ENCODE results near the gene SNAPC1. TPM values are rescaled to one million over a fixed set of nuclear protein-coding genes. Genes with fewer than 3 reads are reported as not detected.

SNAPC1 gene
- total and polyA plus RNA-seq, 2 of the 13 experiments (the other 11 are each of a cell fraction or from before 2014, with no cell fraction given) = 2.6 to 8.5 TPM

DNA sequence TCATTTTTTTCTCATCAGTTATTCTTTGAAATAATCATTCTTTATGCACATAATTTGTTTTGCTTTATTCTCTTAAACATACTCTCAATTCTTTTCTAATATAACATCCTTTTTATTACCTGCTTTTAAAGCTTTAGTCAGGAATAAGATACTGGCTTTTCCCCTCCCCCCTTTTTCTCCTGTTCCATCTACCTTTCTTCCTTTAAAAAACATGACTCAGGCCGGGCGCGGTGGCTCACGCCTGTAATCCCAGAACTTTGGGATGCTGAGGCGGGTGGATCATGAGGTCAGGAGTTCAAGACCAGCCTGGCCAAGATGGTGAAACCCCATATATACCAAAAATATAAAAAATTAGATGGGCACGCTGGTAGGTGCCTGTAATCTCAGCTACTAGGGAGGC, 41.5 kb upstream of the SNAPC1 start:
- in situ Hi-C loops (cut with HindIII; ENCODE audit: extremely low pct_ligation_motif_present, low pct_unique_long_range_greater_than_20kb) (no loop called here), intact Hi-C loops (cut with micrococcal nuclease; ENCODE audit: unreplicated experiment) (no loop called here)
- Histone ChIP-seq H4K20me1 (ENCODE audit: insufficient read depth, low read length) (peaks cover 57% of the 10 kb centered on the region), H3K27ac (ENCODE audit: extremely low read length, insufficient read depth, low read length) (no peak overlapping the region), H3K4me3 (replicated peaks in 1 of 3; ENCODE audit: insufficient read depth in 1 of 3, low read depth in 2 of 3, low read length in 3 of 3) (no peak overlapping the region), H3K9me3 (ENCODE audit: low read length) (no peaks in the 10 kb centered on the region), H3K4me1 (ENCODE audit: insufficient read depth, low read length) (peaks cover 36% of the 10 kb centered on the region), H3K4me2 (ENCODE audit: low read depth, low read length) (no peak overlapping the region), H3K27me3 (ENCODE audit: control insufficient read depth in 1 of 2, insufficient read depth in 2 of 2, low read length in 2 of 2) (no peaks in the 10 kb centered on the region; a peak in 1 of 5 replicates), H3K79me2 (ENCODE audit: insufficient read depth, low read length) (peaks cover 69% of the 10 kb centered on the region), H3K36me3 (replicated peaks in 1 of 2; ENCODE audit: control insufficient read depth in 1 of 2, insufficient read depth in 2 of 2, low read length in 2 of 2) (peaks cover 6 to 40% of the 10 kb centered on the region in 2 experiments), H2AFZ (ENCODE audit: low read length) (no peak overlapping the region), H3K9ac (ENCODE audit: insufficient read depth, low read depth, low read length) (no peak overlapping the region)
- DNase-seq (ENCODE audit: low spot score) = no peak
- ChIA-PET CTCF (ENCODE audit: low intra/inter-chr PET ratio, low total read pairs) (no interaction called here), POLR2A (no interaction called here)
- 81% methylated on average over 6 of the region's 6 CpGs for WGBS (ENCODE audit: low lambda C conversion rate)
- no peak for ATAC-seq
- no TSS peak for BruUV-seq (replicated peaks)
- FAIRE-seq = no peak
- TF ChIP-seq ZNF292 (CRISPR knock-in tag; IDR thresholded peaks at IDR 0.05; ENCODE audit: borderline replicate concordance, low read depth) (no peak), CREM (IDR thresholded peaks at IDR 0.05) (no peak), CREM (CRISPR knock-in tag; IDR thresholded peaks at IDR 0.05) (no peak), NFE2L1 (CRISPR knock-in tag; IDR thresholded peaks at IDR 0.05; ENCODE audit: borderline replicate concordance) (no peak)
- TF ChIP-seq, protein P1, sequence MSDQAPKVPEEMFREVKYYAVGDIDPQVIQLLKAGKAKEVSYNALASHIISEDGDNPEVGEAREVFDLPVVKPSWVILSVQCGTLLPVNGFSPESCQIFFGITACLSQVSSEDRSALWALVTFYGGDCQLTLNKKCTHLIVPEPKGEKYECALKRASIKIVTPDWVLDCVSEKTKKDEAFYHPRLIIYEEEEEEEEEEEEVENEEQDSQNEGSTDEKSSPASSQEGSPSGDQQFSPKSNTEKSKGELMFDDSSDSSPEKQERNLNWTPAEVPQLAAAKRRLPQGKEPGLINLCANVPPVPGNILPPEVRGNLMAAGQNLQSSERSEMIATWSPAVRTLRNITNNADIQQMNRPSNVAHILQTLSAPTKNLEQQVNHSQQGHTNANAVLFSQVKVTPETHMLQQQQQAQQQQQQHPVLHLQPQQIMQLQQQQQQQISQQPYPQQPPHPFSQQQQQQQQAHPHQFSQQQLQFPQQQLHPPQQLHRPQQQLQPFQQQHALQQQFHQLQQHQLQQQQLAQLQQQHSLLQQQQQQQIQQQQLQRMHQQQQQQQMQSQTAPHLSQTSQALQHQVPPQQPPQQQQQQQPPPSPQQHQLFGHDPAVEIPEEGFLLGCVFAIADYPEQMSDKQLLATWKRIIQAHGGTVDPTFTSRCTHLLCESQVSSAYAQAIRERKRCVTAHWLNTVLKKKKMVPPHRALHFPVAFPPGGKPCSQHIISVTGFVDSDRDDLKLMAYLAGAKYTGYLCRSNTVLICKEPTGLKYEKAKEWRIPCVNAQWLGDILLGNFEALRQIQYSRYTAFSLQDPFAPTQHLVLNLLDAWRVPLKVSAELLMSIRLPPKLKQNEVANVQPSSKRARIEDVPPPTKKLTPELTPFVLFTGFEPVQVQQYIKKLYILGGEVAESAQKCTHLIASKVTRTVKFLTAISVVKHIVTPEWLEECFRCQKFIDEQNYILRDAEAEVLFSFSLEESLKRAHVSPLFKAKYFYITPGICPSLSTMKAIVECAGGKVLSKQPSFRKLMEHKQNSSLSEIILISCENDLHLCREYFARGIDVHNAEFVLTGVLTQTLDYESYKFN (CRISPR knock-in tag; conservative IDR thresholded peaks at IDR 0.05) = no peak
- TF ChIP-seq, protein P2, sequence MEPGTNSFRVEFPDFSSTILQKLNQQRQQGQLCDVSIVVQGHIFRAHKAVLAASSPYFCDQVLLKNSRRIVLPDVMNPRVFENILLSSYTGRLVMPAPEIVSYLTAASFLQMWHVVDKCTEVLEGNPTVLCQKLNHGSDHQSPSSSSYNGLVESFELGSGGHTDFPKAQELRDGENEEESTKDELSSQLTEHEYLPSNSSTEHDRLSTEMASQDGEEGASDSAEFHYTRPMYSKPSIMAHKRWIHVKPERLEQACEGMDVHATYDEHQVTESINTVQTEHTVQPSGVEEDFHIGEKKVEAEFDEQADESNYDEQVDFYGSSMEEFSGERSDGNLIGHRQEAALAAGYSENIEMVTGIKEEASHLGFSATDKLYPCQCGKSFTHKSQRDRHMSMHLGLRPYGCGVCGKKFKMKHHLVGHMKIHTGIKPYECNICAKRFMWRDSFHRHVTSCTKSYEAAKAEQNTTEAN (CRISPR knock-in tag; conservative IDR thresholded peaks at IDR 0.05) = no peak
- TF ChIP-seq, protein P3, sequence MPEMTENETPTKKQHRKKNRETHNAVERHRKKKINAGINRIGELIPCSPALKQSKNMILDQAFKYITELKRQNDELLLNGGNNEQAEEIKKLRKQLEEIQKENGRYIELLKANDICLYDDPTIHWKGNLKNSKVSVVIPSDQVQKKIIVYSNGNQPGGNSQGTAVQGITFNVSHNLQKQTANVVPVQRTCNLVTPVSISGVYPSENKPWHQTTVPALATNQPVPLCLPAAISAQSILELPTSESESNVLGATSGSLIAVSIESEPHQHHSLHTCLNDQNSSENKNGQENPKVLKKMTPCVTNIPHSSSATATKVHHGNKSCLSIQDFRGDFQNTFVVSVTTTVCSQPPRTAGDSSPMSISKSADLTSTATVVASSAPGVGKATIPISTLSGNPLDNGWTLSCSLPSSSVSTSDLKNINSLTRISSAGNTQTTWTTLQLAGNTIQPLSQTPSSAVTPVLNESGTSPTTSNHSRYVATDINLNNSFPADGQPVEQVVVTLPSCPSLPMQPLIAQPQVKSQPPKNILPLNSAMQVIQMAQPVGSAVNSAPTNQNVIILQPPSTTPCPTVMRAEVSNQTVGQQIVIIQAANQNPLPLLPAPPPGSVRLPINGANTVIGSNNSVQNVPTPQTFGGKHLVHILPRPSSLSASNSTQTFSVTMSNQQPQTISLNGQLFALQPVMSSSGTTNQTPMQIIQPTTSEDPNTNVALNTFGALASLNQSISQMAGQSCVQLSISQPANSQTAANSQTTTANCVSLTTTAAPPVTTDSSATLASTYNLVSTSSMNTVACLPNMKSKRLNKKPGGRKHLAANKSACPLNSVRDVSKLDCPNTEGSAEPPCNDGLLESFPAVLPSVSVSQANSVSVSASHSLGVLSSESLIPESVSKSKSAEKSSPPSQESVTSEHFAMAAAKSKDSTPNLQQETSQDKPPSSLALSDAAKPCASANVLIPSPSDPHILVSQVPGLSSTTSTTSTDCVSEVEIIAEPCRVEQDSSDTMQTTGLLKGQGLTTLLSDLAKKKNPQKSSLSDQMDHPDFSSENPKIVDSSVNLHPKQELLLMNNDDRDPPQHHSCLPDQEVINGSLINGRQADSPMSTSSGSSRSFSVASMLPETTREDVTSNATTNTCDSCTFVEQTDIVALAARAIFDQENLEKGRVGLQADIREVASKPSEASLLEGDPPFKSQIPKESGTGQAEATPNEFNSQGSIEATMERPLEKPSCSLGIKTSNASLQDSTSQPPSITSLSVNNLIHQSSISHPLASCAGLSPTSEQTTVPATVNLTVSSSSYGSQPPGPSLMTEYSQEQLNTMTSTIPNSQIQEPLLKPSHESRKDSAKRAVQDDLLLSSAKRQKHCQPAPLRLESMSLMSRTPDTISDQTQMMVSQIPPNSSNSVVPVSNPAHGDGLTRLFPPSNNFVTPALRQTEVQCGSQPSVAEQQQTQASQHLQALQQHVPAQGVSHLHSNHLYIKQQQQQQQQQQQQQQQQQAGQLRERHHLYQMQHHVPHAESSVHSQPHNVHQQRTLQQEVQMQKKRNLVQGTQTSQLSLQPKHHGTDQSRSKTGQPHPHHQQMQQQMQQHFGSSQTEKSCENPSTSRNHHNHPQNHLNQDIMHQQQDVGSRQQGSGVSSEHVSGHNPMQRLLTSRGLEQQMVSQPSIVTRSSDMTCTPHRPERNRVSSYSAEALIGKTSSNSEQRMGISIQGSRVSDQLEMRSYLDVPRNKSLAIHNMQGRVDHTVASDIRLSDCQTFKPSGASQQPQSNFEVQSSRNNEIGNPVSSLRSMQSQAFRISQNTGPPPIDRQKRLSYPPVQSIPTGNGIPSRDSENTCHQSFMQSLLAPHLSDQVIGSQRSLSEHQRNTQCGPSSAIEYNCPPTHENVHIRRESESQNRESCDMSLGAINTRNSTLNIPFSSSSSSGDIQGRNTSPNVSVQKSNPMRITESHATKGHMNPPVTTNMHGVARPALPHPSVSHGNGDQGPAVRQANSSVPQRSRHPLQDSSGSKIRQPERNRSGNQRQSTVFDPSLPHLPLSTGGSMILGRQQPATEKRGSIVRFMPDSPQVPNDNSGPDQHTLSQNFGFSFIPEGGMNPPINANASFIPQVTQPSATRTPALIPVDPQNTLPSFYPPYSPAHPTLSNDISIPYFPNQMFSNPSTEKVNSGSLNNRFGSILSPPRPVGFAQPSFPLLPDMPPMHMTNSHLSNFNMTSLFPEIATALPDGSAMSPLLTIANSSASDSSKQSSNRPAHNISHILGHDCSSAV (CRISPR knock-in tag; IDR thresholded peaks at IDR 0.05; ENCODE audit: borderline replicate concordance) = no peak
- TF ChIP-seq, protein P4, sequence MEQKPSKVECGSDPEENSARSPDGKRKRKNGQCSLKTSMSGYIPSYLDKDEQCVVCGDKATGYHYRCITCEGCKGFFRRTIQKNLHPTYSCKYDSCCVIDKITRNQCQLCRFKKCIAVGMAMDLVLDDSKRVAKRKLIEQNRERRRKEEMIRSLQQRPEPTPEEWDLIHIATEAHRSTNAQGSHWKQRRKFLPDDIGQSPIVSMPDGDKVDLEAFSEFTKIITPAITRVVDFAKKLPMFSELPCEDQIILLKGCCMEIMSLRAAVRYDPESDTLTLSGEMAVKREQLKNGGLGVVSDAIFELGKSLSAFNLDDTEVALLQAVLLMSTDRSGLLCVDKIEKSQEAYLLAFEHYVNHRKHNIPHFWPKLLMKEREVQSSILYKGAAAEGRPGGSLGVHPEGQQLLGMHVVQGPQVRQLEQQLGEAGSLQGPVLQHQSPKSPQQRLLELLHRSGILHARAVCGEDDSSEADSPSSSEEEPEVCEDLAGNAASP (CRISPR knock-in tag; IDR thresholded peaks at IDR 0.05; ENCODE audit: borderline replicate concordance) = no peak
